Calu3 (cell line): ENCODE results near the gene SMIM45.

Experiments used
- BruUV-seq: library from RNA; stranded (reverse); fragments of 400-500 nt; replicated peaks from 2 replicates; lab custom pipeline; 2021; lab: Mats Ljungman, UMichigan
- CTCF ChIA-PET: fragments of 300-600 bp; sonication (Branson Sonifier 250); formaldehyde crosslinking; loops from one replicate; lab custom pipeline; 2022; ENCODE audit warnings: antibody characterized with exemption; lab: Charles Lee
- DNase-seq: peaks from one replicate; pipeline ENCODE4 v3.0.0; 2022
- H3K27ac Mint-ChIP-seq: one replicate; pipeline ENCODE4 v1.8.0; 2022; ENCODE audit warnings: mixed read lengths; ENCODE audit not compliant: unreplicated experiment
- H3K27me3 Mint-ChIP-seq: one replicate; pipeline ENCODE4 v1.8.0; 2022; ENCODE audit warnings: mixed read lengths; ENCODE audit not compliant: unreplicated experiment
- H3K36me3 Mint-ChIP-seq: one replicate; pipeline ENCODE4 v1.8.0; 2022; ENCODE audit warnings: mild to moderate bottlenecking, moderate library complexity, mixed read lengths; ENCODE audit not compliant: insufficient read depth, unreplicated experiment
- H3K4me1 Mint-ChIP-seq: one replicate; pipeline ENCODE4 v1.8.0; 2022; ENCODE audit warnings: mild to moderate bottlenecking, low read depth, mixed read lengths; ENCODE audit not compliant: unreplicated experiment
- H3K4me3 Mint-ChIP-seq: one replicate; pipeline ENCODE4 v1.8.0; 2022; ENCODE audit warnings: mild to moderate bottlenecking, low read depth, moderate library complexity, mixed read lengths; ENCODE audit not compliant: unreplicated experiment
- H3K9me3 Mint-ChIP-seq: one replicate; pipeline ENCODE4 v1.8.0; 2022; ENCODE audit warnings: low read depth, mixed read lengths; ENCODE audit not compliant: unreplicated experiment
- CTCF ChIP-seq: fragments of 200-600 bp; IDR thresholded peaks from one replicate; pipeline ENCODE4 v1.8.0; 2022; ENCODE audit warnings: antibody characterized with exemption; ENCODE audit not compliant: unreplicated experiment
- intact Hi-C: fragments of 100-400 bp; cut with micrococcal nuclease; formaldehyde crosslinking; loops from one replicate; pipeline ENCODE4 v1.10.0; 2022; ENCODE audit not compliant: unreplicated experiment

Gene SMIM45

DNA sequence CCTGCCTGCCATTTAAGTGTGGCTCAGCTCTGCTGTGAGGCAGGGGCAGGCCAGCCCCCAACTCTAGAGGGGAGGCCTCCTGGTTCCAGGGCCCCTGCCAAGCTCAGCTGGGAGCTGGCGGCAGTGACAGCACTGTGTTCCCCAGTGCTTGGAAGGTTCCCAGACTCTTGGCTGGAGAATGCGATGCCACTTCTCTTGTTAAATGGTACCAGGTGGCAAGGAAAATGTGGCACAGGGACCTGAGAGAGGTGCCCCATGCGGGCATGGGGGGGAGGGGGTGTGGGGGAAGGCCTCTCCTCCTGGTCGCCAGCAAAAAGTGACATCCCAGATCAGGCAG lies 17.0 kb upstream of the SMIM45 start:
- CTCF ChIA-PET, result no interaction called here
- intact Hi-C loops, result no loop called here
- BruUV-seq, result no TSS peak
- H3K9me3 Mint-ChIP-seq, result no peaks in the 10 kb centered on the region
- no peaks in the 10 kb centered on the region for H3K27me3 Mint-ChIP-seq
- no peak for TF ChIP-seq CTCF
- peaks cover 36% of the 10 kb centered on the region for H3K36me3 Mint-ChIP-seq
- DNase-seq, result no peak
- no peak overlapping the region for H3K4me3 Mint-ChIP-seq
- H3K27ac Mint-ChIP-seq, result no peak overlapping the region
- peaks cover 9% of the 10 kb centered on the region for H3K4me1 Mint-ChIP-seq

DNA sequence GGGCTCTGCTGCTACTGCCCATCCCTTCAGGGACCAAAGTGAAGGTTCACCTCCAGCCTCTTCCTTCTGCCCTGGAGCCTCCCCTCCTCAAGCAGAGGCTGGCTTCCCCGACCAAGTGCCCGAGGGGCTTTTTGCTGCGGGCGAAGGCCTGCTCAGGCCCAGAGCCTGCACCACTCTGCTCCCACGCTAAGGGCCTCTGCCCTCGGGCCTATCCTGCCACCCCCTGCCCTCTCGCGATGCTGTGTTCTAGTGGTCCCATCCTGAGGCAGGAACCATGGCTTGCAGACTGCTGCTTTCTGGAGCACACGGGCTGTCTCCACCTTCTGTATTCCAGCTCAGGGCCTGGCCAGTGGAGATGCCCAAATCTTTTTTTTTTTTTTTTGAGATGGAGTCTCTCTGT lies 16.4 kb upstream of the SMIM45 start:
- Mint-ChIP-seq H3K4me3 (no peak overlapping the region), H3K36me3 (peaks cover 41% of the 10 kb centered on the region), H3K4me1 (peaks cover 14% of the 10 kb centered on the region), H3K9me3 (no peaks in the 10 kb centered on the region), H3K27me3 (no peaks in the 10 kb centered on the region), H3K27ac (no peak overlapping the region)
- intact Hi-C loops, result no loop called here
- no TSS peak for BruUV-seq
- TF ChIP-seq CTCF, result no peak
- no peak for DNase-seq
- CTCF ChIA-PET, result interaction anchor here (0.7 kb wide), 1 partner anchor 36 kb away, joined by 3 read pairs; no protein-coding TSS in a partner anchor

GRCh38 chr22:41936894-41937169 lies 15.1 kb upstream of the SMIM45 start:
- DNase-seq, result no peak
- Mint-ChIP-seq H3K4me1 (peaks cover 27% of the 10 kb centered on the region), H3K9me3 (no peaks in the 10 kb centered on the region), H3K27me3 (no peaks in the 10 kb centered on the region), H3K36me3 (peaks cover 54% of the 10 kb centered on the region), H3K27ac (no peak overlapping the region), H3K4me3 (no peak overlapping the region)
- intact Hi-C loops, result no loop called here
- no peak for TF ChIP-seq CTCF
- CTCF ChIA-PET, result no interaction called here
- BruUV-seq, result no TSS peak

- no TSS peak for BruUV-seq
- intact Hi-C loops, result no loop called here
- Mint-ChIP-seq H3K36me3 (peaks cover 70% of the 10 kb centered on the region), H3K4me1 (peaks cover 48% of the 10 kb centered on the region), H3K9me3 (no peaks in the 10 kb centered on the region), H3K4me3 (peak overlapping the region; percentile 4), H3K27ac (peak overlapping the region; percentile 96), H3K27me3 (no peaks in the 10 kb centered on the region)
- no peak for TF ChIP-seq CTCF
- peak; percentile 52 for DNase-seq
- CTCF ChIA-PET, result interaction anchor here (0.6 to 2.5 kb wide), 9 partner anchors 15 to 1452 kb away, joined by 3 to 25 read pairs (median 5); partner anchors contain the start of gene CCDC134
These were observed 11.7 kb upstream of the SMIM45 start for GRCh38 chr22:41939981-41940831.
